SK-N-MC (cell line): ENCODE results near the gene TAS1R3.

Experiments
- DNase-seq: peaks from one replicate; pipeline ENCODE4 v3.0.0-alpha.2; 2011; ENCODE audit warnings: low read depth, low spot score
- H3K27ac ChIP-seq: fragments of 200-600 bp; sonication (generic); 2 replicates; pipeline ENCODE4 v1.5.1; 2016; ENCODE audit warnings: mixed run types
- H3K36me3 ChIP-seq: fragments of 200-600 bp; sonication (generic); 2 replicates; pipeline ENCODE4 v1.6.1; 2017; ENCODE audit warnings: antibody characterized with exemption, low read length, mixed read lengths; ENCODE audit not compliant: insufficient read depth
- H3K4me3 ChIP-seq: fragments of 200-600 bp; sonication (generic); 2 replicates; pipeline ENCODE4 v1.5.1; 2016
- H3K9ac ChIP-seq: fragments of 200-600 bp; sonication (generic); 2 replicates; pipeline ENCODE4 v1.8.0; 2017; ENCODE audit warnings: mixed run types, mixed read lengths; ENCODE audit not compliant: insufficient read length
- H3K9me3 ChIP-seq: fragments of 200-600 bp; sonication (generic); 2 replicates; pipeline ENCODE4 v1.6.1; 2017; ENCODE audit warnings: low read depth, mild to moderate bottlenecking, antibody characterized with exemption, low read length, moderate library complexity, mixed read lengths
- EZH2 ChIP-seq: fragments of 200-600 bp; sonication (generic); IDR thresholded peaks from one replicate; pipeline ENCODE4 v1.6.1; 2017; ENCODE audit warnings: antibody characterized with exemption
- FOXP2 ChIP-seq: optimal IDR thresholded peaks from 2 replicates; pipeline ENCODE3; 2011; ENCODE audit warnings: mild to moderate bottlenecking, moderate library complexity; ENCODE audit not compliant: insufficient read depth; ENCODE audit errors: extremely low read length, control extremely low read depth
- POLR2AphosphoS5 ChIP-seq: IDR thresholded peaks from 2 replicates; pipeline ENCODE4 v1.6.1; 2012; ENCODE audit warnings: mild to moderate bottlenecking, low read depth, low read length, borderline replicate concordance

TAS1R3 gene

DNA sequence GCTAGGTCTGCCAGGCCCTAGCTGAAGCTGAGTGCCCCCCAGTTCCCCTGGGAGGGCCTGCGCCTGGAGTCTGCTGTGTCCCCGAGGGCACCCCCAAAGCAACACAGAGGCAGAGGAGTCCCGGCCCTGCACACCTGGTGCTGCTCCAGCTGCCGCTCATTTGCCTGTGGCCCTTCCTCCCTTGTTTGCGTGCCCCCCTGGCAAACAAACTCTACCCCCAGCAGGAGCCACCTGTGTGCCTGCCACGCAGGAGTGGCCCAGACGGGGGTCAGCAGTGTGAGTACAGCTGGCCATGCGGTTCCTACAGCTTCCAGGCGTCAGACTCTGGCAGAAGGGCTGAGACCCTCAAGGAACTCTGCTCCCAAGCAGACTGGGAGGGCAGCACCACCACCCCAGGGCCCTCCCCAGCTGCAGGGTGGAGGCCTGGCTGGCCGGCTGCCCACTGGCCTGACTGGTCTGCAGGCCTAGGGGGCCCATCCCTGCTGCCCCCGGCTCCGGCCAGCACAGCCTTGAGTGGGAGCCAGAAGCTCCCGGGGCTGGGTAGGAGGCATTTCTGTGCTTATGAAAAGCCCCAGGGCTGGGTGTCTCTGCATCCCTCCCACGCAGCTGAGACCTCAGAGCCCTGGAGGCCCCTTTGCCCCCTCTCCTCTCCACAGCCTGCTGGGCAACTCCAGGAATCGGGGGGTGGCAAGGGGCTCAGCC lies 563 bp upstream of the TAS1R3 start:
- Histone ChIP-seq H3K36me3 (no peaks in the 10 kb centered on the region), H3K9me3 (no peaks in the 10 kb centered on the region), H3K27ac (no peak overlapping the region), H3K4me3 (no peak overlapping the region), H3K9ac (no peak overlapping the region)
- no peak for TF ChIP-seq FOXP2
- no peak for TF ChIP-seq POLR2AphosphoS5
- TF ChIP-seq EZH2, result no peak
- no peak for DNase-seq

DNA sequence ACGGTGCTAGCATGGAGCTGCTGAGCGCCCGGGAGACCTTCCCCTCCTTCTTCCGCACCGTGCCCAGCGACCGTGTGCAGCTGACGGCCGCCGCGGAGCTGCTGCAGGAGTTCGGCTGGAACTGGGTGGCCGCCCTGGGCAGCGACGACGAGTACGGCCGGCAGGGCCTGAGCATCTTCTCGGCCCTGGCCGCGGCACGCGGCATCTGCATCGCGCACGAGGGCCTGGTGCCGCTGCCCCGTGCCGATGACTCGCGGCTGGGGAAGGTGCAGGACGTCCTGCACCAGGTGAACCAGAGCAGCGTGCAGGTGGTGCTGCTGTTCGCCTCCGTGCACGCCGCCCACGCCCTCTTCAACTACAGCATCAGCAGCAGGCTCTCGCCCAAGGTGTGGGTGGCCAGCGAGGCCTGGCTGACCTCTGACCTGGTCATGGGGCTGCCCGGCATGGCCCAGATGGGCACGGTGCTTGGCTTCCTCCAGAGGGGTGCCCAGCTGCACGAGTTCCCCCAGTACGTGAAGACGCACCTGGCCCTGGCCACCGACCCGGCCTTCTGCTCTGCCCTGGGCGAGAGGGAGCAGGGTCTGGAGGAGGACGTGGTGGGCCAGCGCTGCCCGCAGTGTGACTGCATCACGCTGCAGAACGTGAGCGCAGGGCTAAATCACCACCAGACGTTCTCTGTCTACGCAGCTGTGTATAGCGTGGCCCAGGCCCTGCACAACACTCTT lies 1.1 kb downstream of the TAS1R3 start:
- no peaks in the 10 kb centered on the region for H3K9me3 ChIP-seq
- no peak for DNase-seq
- no peak overlapping the region for H3K9ac ChIP-seq
- no peak overlapping the region for H3K4me3 ChIP-seq
- H3K36me3 ChIP-seq, result peaks cover under 1% of the 10 kb centered on the region; the same call in 1 of the 2 replicates
- H3K27ac ChIP-seq, result no peak overlapping the region
- TF ChIP-seq FOXP2 (no peak), POLR2AphosphoS5 (no peak), EZH2 (no peak)

GRCh38 chr1:1332774-1333480 lies 1.8 kb downstream of the TAS1R3 start:
- no peak overlapping the region for H3K4me3 ChIP-seq

GRCh38 chr1:1333551-1334241 lies 2.6 kb downstream of the TAS1R3 start:
- Histone ChIP-seq H3K9me3 (no peaks in the 10 kb centered on the region), H3K27ac (no peak overlapping the region), H3K36me3 (peaks cover 3% of the 10 kb centered on the region; the same call in 1 of the 2 replicates), H3K9ac (no peak overlapping the region), H3K4me3 (no peak overlapping the region)
- DNase-seq, result no peak
- no peak for TF ChIP-seq FOXP2
- no peak; the same call in 1 of the 2 replicates for TF ChIP-seq POLR2AphosphoS5
- TF ChIP-seq EZH2, result no peak

More at GRCh38 chr1:1332774-1333480, 1.8 kb downstream of the TAS1R3 start:
- Histone ChIP-seq H3K36me3 (peaks cover 3% of the 10 kb centered on the region; the same call in 1 of the 2 replicates), H3K9me3 (no peaks in the 10 kb centered on the region), H3K9ac (no peak overlapping the region), H3K27ac (no peak overlapping the region)
- DNase-seq, result no peak
- no peak for TF ChIP-seq POLR2AphosphoS5
- TF ChIP-seq EZH2, result no peak
- no peak for TF ChIP-seq FOXP2

DNA sequence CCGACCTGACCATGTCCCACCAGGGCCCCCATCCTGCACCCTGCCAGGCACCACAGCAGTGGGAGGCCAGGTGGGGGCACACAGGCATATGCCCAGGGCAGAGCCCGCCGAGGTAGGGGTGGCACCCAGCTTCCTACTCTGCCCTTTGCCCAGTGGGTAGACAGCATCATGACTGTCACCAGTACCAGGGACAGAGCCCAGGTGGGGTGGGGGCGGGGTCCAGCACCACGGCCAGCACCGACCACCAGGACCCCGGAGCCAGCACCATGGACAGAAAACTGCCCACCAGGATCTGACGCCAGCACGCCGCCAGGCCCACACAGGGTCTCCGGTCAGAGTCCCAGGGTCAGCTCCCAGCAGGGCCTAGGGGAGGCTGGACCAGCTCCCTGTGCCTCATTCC lies 3.8 kb downstream of the TAS1R3 start:
- Histone ChIP-seq H3K4me3 (no peak overlapping the region), H3K36me3 (peaks cover 3% of the 10 kb centered on the region; the same call in 1 of the 2 replicates), H3K9me3 (no peaks in the 10 kb centered on the region), H3K9ac (no peak overlapping the region), H3K27ac (no peak overlapping the region)
- DNase-seq, result no peak
- TF ChIP-seq FOXP2, result no peak
- TF ChIP-seq POLR2AphosphoS5, result no peak
- no peak for TF ChIP-seq EZH2

DNA sequence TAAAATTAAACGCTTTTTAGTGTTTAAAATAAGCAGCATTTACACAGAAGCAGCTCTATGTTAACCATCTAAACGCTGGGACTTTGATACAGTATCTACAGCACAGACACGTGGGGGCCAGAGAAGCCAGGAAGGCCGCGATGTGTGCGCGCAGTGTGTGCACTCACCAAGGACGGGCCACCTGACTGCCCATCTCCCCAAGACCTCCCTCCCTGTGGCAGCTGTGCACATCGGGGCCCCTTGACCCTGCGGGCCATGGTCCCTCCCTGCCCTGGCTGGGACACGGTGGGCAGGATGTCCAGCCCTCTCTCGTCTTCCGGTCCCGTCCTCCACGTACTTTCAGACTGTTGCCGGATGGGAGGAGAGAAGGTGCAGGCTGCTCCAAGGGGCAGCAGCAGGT lies 4.2 kb downstream of the TAS1R3 start:
- no peaks in the 10 kb centered on the region for H3K9me3 ChIP-seq
- TF ChIP-seq POLR2AphosphoS5, result no peak
- no peak for TF ChIP-seq EZH2
- no peak for TF ChIP-seq FOXP2
- H3K27ac ChIP-seq, result no peak overlapping the region
- H3K9ac ChIP-seq, result no peak overlapping the region
- DNase-seq, result no peak
- no peak overlapping the region for H3K4me3 ChIP-seq
- peaks cover 3% of the 10 kb centered on the region; the same call in 1 of the 2 replicates for H3K36me3 ChIP-seq

- Histone ChIP-seq H3K36me3 (peaks cover 3% of the 10 kb centered on the region; the same call in 1 of the 2 replicates), H3K27ac (no peak overlapping the region), H3K4me3 (no peak overlapping the region), H3K9me3 (no peaks in the 10 kb centered on the region), H3K9ac (no peak overlapping the region)
- DNase-seq, result no peak
- TF ChIP-seq EZH2, result no peak
- TF ChIP-seq FOXP2, result no peak
- TF ChIP-seq POLR2AphosphoS5, result 0 out of 2 replicates have a peak, but pooled peaks have one; percentile 6
These were observed 4.7 kb downstream of the TAS1R3 start for GRCh38 chr1:1335792-1336248.

DNA sequence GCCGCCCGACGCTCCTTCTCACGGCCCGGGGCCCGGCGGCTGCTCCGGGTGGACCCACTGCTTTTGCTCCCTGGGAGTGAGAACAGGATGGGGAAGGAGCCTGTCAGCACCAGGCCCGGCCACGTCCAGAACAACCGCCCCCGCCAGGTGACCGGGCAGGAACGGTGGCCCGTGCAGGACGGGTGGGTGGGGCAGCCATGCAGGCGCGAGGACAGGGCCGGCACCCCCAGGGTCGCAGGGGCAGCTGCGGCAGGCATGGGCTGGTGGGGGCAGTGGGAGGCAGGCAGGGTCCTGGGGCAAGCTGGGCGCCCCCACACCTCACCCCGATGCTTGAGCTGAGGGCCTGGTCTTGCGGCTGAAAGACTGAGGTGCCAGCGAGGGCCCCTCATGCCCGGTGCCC lies 5.4 kb downstream of the TAS1R3 start:
- Histone ChIP-seq H3K27ac (no peak overlapping the region), H3K4me3 (no peak overlapping the region), H3K9ac (no peak overlapping the region), H3K9me3 (no peaks in the 10 kb centered on the region), H3K36me3 (peaks cover 3% of the 10 kb centered on the region; the same call in 1 of the 2 replicates)
- TF ChIP-seq POLR2AphosphoS5 (no peak), FOXP2 (no peak), EZH2 (no peak)
- no peak for DNase-seq
